Psoas muscle (tissue), 8 donors: ENCODE measurements around the gene WASF2. TPM values are rescaled to one million over a fixed set of nuclear protein-coding genes. Genes with fewer than 3 reads are reported as not detected.

ENCODE experiments used
- ATAC-seq, 4 donors: fragments of 200-7000 bp; cut with Tn5 transposase; one replicate each; pipeline ENCODE4 v1.9.1; 2020; ENCODE audit warnings: moderate library complexity in 3 of 4, mild to moderate bottlenecking in 2 of 4
- DNase-seq, 2 donors: peaks; one replicate each; pipeline ENCODE4 v3.0.0-alpha.2; 2020
- H3K27ac ChIP-seq: fragments of 200-600 bp; one replicate; pipeline ENCODE4 v1.8.0; 2022
- H3K27me3 ChIP-seq, 3 donors: fragments of 200-600 bp in 1 of 3; one replicate each; pipeline versions ENCODE4 v1.6.1 to v1.8.0; 2013 to 2022; ENCODE audit warnings: low read length in 2 of 3, mild to moderate bottlenecking in 2 of 3, moderate library complexity in 1 of 3; ENCODE audit not compliant: insufficient read depth in 3 of 3
- H3K36me3 ChIP-seq, 2 donors: fragments of 200-600 bp in 1 of 2; one replicate each; pipeline versions ENCODE4 v1.6.1 to v1.8.0; 2013 to 2022; ENCODE audit warnings: low read depth in 1 of 2, mild to moderate bottlenecking in 1 of 2, moderate library complexity in 1 of 2; ENCODE audit not compliant: insufficient read depth in 1 of 2
- H3K4me1 ChIP-seq: fragments of 200-600 bp; one replicate; pipeline ENCODE4 v1.8.0; 2022
- H3K4me3 ChIP-seq: fragments of 200-600 bp; one replicate; pipeline ENCODE4 v1.8.0; 2022; ENCODE audit warnings: mild to moderate bottlenecking
- H3K9me3 ChIP-seq: fragments of 200-600 bp; one replicate; pipeline ENCODE4 v1.8.0; 2022
- whole genome bisulfite sequencing, 3 donors: extraction: QIAGEN DNeasy Blood & Tissue Kit; methylation state at CpG; one replicate each; pipeline versions ENCODE4 v1.1.6 to v1.1.7; 2013; 5-methylcytosine and 5-hydroxymethylcytosine counted together
- intact Hi-C, 2 donors: fragments of 100-400 bp; cut with DNase I; formaldehyde crosslinking; loops; one replicate each; pipeline versions ENCODE4 v1.11.0 to v1.14.2; 2022
- polyA plus RNA-seq, 3 donors: library from polyadenylated mRNA; stranded (reverse); fragments of 200-250 nt; gene quantifications; one replicate each; pipeline ENCODE4 v1.2.3, GENCODE V29; 2013
- total RNA-seq, 4 donors: library from RNA; stranded (reverse); fragmentation: NEBNext Ultra II Directional in 2 of 4; extraction: Animal tissue kit (Norgen Biotek cat#: 25700) in 2 of 4; gene quantifications; one replicate each; pipeline versions ENCODE4 v1.2.1 to v1.2.4, GENCODE V29; 2021 to 2023
- TF ChIP-seq, protein P1 (sequence below): fragments of 200-600 bp; IDR thresholded peaks from one replicate; pipeline ENCODE4 v1.8.0; 2022; ENCODE audit warnings: antibody characterized with exemption
- donor health status: healthy with polysubstance abuse.
- donor health status: DM: no; HTN: no; CAD: no; lungs with moderate emphysema.
- donor health status: Bipolar disorder and iron deficiency.
- donor health status: healthy.
- donor health status: DM: yes; HTN: yes; CAD: no.
- donor health status: DM: no; HTN: no; CAD: no.
- donor health status: DM: no; HTN: no; CAD: no.
- donor health status: DM: yes; HTN: yes; CAD: no.

WASF2 gene
- total and polyA plus RNA-seq, 7 donors: 7.9 to 40.6 (median 29.4) TPM

DNA sequence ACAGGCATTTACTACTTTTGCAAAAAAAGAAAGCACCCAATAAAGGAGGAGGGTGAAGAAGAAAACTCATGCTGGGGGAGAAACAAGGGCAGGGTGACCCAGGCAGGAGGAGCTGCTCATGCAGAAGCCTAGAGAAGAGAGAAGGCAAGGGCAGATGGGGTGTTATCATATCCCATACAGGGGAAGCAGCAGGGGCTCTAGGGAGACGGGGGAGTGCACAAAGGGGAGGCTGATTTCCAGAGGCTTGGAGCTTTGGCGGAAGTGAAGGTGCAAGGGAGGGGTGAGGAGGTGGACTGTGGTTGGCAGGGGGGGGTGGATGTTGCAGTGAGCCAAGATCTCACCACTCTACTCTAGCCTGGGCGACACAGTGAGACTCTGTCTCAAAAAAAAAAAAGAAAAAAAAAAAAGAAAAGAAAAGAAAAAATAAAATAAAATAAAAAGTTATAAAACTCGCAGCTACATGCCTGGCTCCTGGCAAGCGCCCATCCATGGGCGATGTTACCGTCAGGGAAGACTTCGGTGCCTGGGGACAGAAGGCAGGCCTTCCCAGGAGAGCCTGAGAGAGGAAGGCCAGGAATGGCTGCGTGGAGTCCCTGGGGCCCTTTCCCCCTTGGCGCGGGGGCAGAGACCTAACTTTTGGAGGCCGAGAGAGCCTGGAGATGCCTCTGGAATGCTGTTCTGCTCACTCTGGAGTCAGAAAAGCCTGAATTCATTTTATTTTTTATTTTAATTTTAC, 112.0 kb downstream of the WASF2 start:
- TF ChIP-seq, protein P1, sequence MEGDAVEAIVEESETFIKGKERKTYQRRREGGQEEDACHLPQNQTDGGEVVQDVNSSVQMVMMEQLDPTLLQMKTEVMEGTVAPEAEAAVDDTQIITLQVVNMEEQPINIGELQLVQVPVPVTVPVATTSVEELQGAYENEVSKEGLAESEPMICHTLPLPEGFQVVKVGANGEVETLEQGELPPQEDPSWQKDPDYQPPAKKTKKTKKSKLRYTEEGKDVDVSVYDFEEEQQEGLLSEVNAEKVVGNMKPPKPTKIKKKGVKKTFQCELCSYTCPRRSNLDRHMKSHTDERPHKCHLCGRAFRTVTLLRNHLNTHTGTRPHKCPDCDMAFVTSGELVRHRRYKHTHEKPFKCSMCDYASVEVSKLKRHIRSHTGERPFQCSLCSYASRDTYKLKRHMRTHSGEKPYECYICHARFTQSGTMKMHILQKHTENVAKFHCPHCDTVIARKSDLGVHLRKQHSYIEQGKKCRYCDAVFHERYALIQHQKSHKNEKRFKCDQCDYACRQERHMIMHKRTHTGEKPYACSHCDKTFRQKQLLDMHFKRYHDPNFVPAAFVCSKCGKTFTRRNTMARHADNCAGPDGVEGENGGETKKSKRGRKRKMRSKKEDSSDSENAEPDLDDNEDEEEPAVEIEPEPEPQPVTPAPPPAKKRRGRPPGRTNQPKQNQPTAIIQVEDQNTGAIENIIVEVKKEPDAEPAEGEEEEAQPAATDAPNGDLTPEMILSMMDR: no peak
- peaks cover 8% of the 10 kb centered on the region for H3K4me1 ChIP-seq

GRCh38 chr1:27374362-27375086, 115.4 kb downstream of the WASF2 start, which contains the start of gene FCN3:
Gene FCN3, minus strand, starts transcription at chr1:27374824. Its CDS starts 6 bp downstream, at chr1:27374818.
- H3K9me3 ChIP-seq: no peaks in the 10 kb centered on the region
- 62 to 78% (median 75%) methylated on average over 4 of the region's 4 CpGs for WGBS, 3 donors
- intact Hi-C loops: no loop called here

More for the DNA sequence above, 112.0 kb downstream of the WASF2 start:
- DNase-seq (no peak), ATAC-seq (no peak)
- no peak overlapping the region for H3K4me3 ChIP-seq
- 83 to 85% (median 83%) methylated on average over 12 of the region's 12 CpGs for WGBS, 3 donors
- no peaks in the 10 kb centered on the region for H3K9me3 ChIP-seq
- intact Hi-C loops: no loop called here
- no peak overlapping the region for H3K27ac ChIP-seq
- H3K27me3 ChIP-seq: no peaks in the 10 kb centered on the region
- no peaks in the 10 kb centered on the region for H3K36me3 ChIP-seq

DNA sequence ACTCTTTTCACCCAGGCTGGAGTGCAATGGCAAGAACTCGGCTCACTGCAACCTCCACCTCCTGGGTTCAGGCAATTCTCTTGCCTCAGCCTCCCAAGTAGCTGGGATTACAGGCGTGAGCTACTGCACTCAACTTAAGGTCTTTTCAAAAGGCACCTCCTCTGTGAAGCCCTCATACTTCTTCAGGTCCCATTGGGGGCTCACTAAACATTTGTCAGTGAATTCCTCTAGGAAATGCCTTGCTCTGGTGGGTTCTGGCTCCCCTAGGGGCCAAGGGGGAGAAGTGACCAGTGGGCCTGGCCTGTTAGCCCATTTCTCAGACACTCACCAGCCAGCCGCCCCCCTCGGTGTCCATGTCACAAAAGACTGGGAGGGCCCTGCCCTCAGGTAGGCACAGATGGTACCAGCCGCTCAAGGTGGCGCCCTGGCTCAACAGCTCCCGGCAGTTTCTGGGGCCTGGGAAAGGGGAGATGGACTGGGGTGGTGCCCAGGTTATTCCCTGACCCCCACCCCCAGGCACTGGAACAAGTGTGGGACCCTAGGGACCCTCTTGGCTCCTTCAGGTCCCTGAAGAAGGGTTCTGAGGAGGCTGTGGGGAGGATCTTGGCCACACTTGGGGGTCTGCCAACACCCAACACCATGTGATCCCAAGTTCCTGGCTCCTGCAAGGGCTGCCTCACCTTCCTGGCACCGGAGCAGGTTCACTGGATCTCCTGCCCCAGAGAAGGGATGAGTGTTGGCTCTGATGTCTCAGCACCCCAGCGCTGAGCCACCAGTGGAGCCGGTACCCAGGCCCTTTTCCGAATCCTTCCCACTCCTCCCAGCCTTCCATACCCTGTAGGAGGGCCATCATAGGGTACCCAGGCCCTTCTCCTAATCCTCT, 116.9 kb downstream of the WASF2 start:
- TF ChIP-seq, protein P1: no peak
- no peaks in the 10 kb centered on the region for H3K9me3 ChIP-seq
- H3K27ac ChIP-seq: no peak overlapping the region
- no peaks in the 10 kb centered on the region for H3K36me3 ChIP-seq
- intact Hi-C loops: no loop called here
- 87 to 92% (median 92%) methylated on average over 11 of the region's 11 CpGs for WGBS, 3 donors
- no peak overlapping the region for H3K4me3 ChIP-seq
- no peaks in the 10 kb centered on the region for H3K4me1 ChIP-seq
- no peak for DNase-seq
- H3K27me3 ChIP-seq: no peaks in the 10 kb centered on the region
- no peak for ATAC-seq

More at GRCh38 chr1:27374362-27375086, 115.4 kb downstream of the WASF2 start, which contains the start of gene FCN3:
- DNase-seq (no peak), ATAC-seq (no peak)
- TF ChIP-seq, protein P1: no peak
- H3K27me3 ChIP-seq: no peaks in the 10 kb centered on the region
- no peaks in the 10 kb centered on the region for H3K36me3 ChIP-seq
- no peak within 1 kb of the TSS for H3K4me3 ChIP-seq
- H3K4me1 ChIP-seq: no peaks in the 10 kb centered on the region
- H3K27ac ChIP-seq: no peak within 1 kb of the TSS

- TF ChIP-seq, protein P1: no peak
- H3K27me3 ChIP-seq: no peaks in the 10 kb centered on the region
- 87 to 91% (median 87%) methylated on average over 19 of the region's 19 CpGs for WGBS, 3 donors
- no peak overlapping the region for H3K4me3 ChIP-seq
- no peaks in the 10 kb centered on the region for H3K9me3 ChIP-seq
- DNase-seq (no peak), ATAC-seq (no peak)
- intact Hi-C loops: no loop called here
- H3K27ac ChIP-seq: no peak overlapping the region
- H3K4me1 ChIP-seq: peaks cover 7% of the 10 kb centered on the region
- H3K36me3 ChIP-seq: no peaks in the 10 kb centered on the region
These were observed 117.8 kb downstream of the WASF2 start for GRCh38 chr1:27372022-27372807.
